GM10266 (cell line): ENCODE results near the gene RTP2.
A peak's percentile ranks its signal among the peaks of the same experiment; 100 is the strongest.

Experiments
- DNase-seq: peaks from one replicate; pipeline ENCODE4 v3.0.0; 2012; ENCODE audit errors: extremely low spot score
- TF ChIP-seq, protein P1 (sequence below): IDR thresholded peaks from 2 replicates; pipeline ENCODE4 v1.5.1; 2012; ENCODE audit warnings: mild to moderate bottlenecking, low read depth; ENCODE audit not compliant: control insufficient read depth, insufficient read depth; ENCODE audit errors: missing control alignments

Gene RTP2

DNA sequence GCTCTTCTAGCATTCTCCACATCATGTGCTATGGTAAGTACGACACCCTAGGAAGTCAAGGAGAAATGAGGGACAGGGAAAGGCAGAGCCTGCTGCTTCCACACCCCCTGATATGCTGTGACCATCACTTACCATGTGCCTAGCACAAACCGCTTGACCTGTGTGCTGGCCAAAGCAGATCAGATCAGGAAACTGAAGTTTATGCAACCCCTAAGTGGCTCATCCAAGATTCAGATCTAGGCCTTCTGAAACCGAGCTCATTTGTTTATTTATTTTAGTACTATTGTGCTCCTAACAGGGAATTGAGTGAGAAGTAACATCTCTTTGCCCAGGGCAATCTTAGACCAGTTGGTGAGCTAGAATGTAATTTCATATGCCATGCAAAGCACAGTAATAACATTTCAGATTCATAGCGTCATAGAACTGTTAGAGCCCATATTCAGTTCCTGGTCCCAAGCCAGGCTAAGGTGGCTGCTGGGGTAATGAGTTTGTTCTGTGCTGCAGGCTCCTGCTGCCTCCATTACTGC lies at the start of gene RTP2:
Gene RTP2, minus strand, starts transcription at position 51 of the 527 bp plus-strand sequence. CDS start 429 bp downstream, outside the sequence.
- no peak for DNase-seq
- TF ChIP-seq, protein P1, sequence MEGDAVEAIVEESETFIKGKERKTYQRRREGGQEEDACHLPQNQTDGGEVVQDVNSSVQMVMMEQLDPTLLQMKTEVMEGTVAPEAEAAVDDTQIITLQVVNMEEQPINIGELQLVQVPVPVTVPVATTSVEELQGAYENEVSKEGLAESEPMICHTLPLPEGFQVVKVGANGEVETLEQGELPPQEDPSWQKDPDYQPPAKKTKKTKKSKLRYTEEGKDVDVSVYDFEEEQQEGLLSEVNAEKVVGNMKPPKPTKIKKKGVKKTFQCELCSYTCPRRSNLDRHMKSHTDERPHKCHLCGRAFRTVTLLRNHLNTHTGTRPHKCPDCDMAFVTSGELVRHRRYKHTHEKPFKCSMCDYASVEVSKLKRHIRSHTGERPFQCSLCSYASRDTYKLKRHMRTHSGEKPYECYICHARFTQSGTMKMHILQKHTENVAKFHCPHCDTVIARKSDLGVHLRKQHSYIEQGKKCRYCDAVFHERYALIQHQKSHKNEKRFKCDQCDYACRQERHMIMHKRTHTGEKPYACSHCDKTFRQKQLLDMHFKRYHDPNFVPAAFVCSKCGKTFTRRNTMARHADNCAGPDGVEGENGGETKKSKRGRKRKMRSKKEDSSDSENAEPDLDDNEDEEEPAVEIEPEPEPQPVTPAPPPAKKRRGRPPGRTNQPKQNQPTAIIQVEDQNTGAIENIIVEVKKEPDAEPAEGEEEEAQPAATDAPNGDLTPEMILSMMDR = no peak

- DNase-seq = no peak
- TF ChIP-seq, protein P1 = no peak
Measured at GRCh38 chr3:187750513-187751123, 48.3 kb upstream of the RTP2 start.

DNA sequence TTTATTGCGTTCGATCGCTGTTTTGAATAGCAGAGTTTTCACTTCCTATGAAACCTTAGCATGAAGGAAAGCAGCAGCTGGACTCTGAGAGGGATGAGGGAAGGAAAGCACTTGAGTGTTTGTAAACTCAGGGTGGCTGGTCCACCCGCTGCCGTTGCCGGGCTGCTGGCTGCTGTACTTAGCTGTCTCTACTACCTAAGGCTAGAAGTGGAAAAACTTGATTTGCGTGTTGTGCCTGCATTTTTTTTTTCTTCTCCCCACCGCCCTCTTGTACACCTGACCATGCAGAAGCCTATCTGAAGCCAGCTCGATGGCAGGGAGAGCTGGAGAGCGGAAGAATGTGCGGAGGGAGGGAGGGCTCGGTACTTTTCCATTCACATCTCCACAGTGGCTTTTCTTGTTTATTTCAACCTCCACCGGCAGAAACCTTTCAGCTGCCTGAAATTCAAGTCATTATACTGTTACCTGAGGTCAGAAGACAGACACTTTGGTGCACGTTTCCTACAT lies 47.7 kb upstream of the RTP2 start:
- TF ChIP-seq, protein P1 = no peak
- no peak for DNase-seq

DNA sequence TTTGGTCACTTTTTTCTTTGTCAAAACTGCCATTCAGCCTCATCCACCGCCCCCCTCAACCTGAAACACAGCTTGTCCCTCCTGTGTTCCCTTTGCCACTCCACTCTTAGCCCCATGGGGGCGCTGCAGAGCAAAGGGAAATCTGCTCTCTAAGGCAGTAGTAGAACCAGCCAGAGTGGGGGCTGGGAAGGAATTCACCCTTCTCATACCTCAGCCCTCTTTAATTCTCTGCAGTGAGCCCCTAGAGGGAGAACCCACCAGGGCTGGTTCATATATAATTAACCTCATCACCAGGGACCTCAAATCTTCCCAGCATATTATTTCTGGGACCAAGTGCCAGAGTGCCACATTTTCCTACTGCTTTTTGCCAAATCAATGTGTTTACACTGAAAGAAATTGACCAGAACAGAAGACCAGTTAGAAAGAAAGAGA lies 45.7 kb upstream of the RTP2 start:
- peak; percentile 82 for DNase-seq

GRCh38 chr3:187747506-187747905 lies 45.1 kb upstream of the RTP2 start:
- TF ChIP-seq, protein P1 = no peak
- DNase-seq = no peak

More for the DNA sequence above, 45.7 kb upstream of the RTP2 start:
- TF ChIP-seq, protein P1 = peak; percentile 98

GRCh38 chr3:187746442-187747281 lies 44.3 kb upstream of the RTP2 start:
- no peak for DNase-seq
- TF ChIP-seq, protein P1 = no peak
